WTC11 (cell line): Measurements from ENCODE around the gene LSP1. TPM values are rescaled to one million over a fixed set of nuclear protein-coding genes. Genes with fewer than 3 reads are reported as not detected.

Experiments used
- ATAC-seq: fragments of 200-7000 bp; cut with Tn5 transposase; 2 replicates; pipeline ENCODE4 v1.10.0; 2021; ENCODE audit warnings: mild to moderate bottlenecking, moderate library complexity
- CTCF ChIA-PET: fragments of 300-600 bp; sonication (Branson Sonifier 250); formaldehyde crosslinking; loops from one replicate; lab custom pipeline; 2021; ENCODE audit warnings: antibody characterized with exemption; lab: Charles Lee
- POLR2A ChIA-PET: fragments of 350-600 bp; sonication (Branson Sonifier 250); formaldehyde crosslinking; loops from one replicate; lab custom pipeline; 2021; ENCODE audit warnings: antibody characterized with exemption; lab: Charles Lee
- DNase-seq: peaks from one replicate; pipeline ENCODE4 v3.0.0; 2021; ENCODE audit warnings: low spot score
- H3K27ac Mint-ChIP-seq: 2 replicates; pipeline ENCODE4 v1.8.0; 2021; ENCODE audit warnings: mixed read lengths
- H3K27me3 Mint-ChIP-seq: 2 replicates; pipeline ENCODE4 v1.8.0; 2021; ENCODE audit warnings: low read depth, mild to moderate bottlenecking, moderate library complexity, mixed read lengths
- H3K36me3 Mint-ChIP-seq: 2 replicates; pipeline ENCODE4 v1.8.0; 2021; ENCODE audit warnings: mixed read lengths
- H3K4me1 Mint-ChIP-seq: 2 replicates; pipeline ENCODE4 v1.8.0; 2022; ENCODE audit warnings: mixed read lengths
- H3K4me3 Mint-ChIP-seq: 2 replicates; pipeline ENCODE4 v1.8.0; 2021; ENCODE audit warnings: mild to moderate bottlenecking, moderate library complexity, mixed read lengths
- H3K9me3 Mint-ChIP-seq: 2 replicates; pipeline ENCODE4 v1.8.0; 2021; ENCODE audit warnings: mixed read lengths
- ATF1 ChIP-seq: sonication (generic); formaldehyde crosslinking; IDR thresholded peaks from 2 replicates; pipeline ENCODE4 v1.8.1; 2023; ENCODE audit warnings: mild to moderate bottlenecking, moderate library complexity, missing genetic modification reagents
- ATF6 ChIP-seq: sonication (generic); formaldehyde crosslinking; IDR thresholded peaks from 2 replicates; pipeline ENCODE4 v1.8.1; 2023; ENCODE audit warnings: mild to moderate bottlenecking, missing genetic modification reagents
- ETV6 ChIP-seq: sonication (generic); formaldehyde crosslinking; IDR thresholded peaks from 2 replicates; pipeline ENCODE4 v1.8.1; 2022; ENCODE audit warnings: mild to moderate bottlenecking, missing genetic modification reagents
- FOXP1 ChIP-seq: sonication (generic); formaldehyde crosslinking; IDR thresholded peaks from 2 replicates; pipeline ENCODE4 v1.8.0; 2022; ENCODE audit warnings: missing genetic modification reagents, mild to moderate bottlenecking, moderate library complexity, borderline replicate concordance
- GABPB1 ChIP-seq: sonication (generic); formaldehyde crosslinking; IDR thresholded peaks from 2 replicates; pipeline ENCODE4 v1.8.1; 2023; ENCODE audit warnings: mild to moderate bottlenecking, missing genetic modification reagents
- NFATC4 ChIP-seq: fragments of 250-450 bp; sonication (Bioruptor Pico); IDR thresholded peaks from 2 replicates; pipeline ENCODE4 v1.9.0; 2021; ENCODE audit warnings: mild to moderate bottlenecking
- NFYB ChIP-seq: sonication (generic); formaldehyde crosslinking; conservative IDR thresholded peaks from 2 replicates; pipeline ENCODE4 v1.8.0; 2022; ENCODE audit warnings: low read depth, missing genetic modification reagents
- OVOL2 ChIP-seq: fragments of 250-450 bp; sonication (Bioruptor Pico); IDR thresholded peaks from 2 replicates; pipeline ENCODE4 v1.9.0; 2021; ENCODE audit warnings: mild to moderate bottlenecking, borderline replicate concordance
- PRRX2 ChIP-seq: fragments of 250-450 bp; sonication (Bioruptor Pico); IDR thresholded peaks from 2 replicates; pipeline ENCODE4 v1.8.0; 2021; ENCODE audit warnings: mild to moderate bottlenecking
- TEAD4 ChIP-seq: sonication (generic); formaldehyde crosslinking; IDR thresholded peaks from 2 replicates; pipeline ENCODE4 v1.8.0; 2022; ENCODE audit warnings: mild to moderate bottlenecking, missing genetic modification reagents
- ZNF396 ChIP-seq: fragments of 250-450 bp; sonication (Bioruptor Pico); IDR thresholded peaks from 2 replicates; pipeline ENCODE4 v1.8.0; 2021; ENCODE audit warnings: mild to moderate bottlenecking, moderate library complexity, borderline replicate concordance
- ZNF423 ChIP-seq: fragments of 250-450 bp; sonication (Bioruptor Pico); IDR thresholded peaks from 2 replicates; pipeline ENCODE4 v2.1.2; 2022; ENCODE audit warnings: mild to moderate bottlenecking, moderate library complexity
- ZNF671 ChIP-seq: fragments of 250-450 bp; sonication (Bioruptor Pico); IDR thresholded peaks from 2 replicates; pipeline ENCODE4 v1.8.0; 2021; ENCODE audit warnings: mild to moderate bottlenecking
- total RNA-seq: library from RNA; stranded (reverse); gene quantifications from 3 replicates; pipeline ENCODE4 v1.2.3, GENCODE V29; 2021
- TF ChIP-seq, protein P1 (sequence below): fragments of 200-600 bp; IDR thresholded peaks from 2 replicates; pipeline ENCODE4 v1.8.0; 2022; ENCODE audit warnings: antibody characterized with exemption
- TF ChIP-seq, protein P2 (sequence below): sonication (generic); formaldehyde crosslinking; IDR thresholded peaks from 2 replicates; pipeline ENCODE4 v1.8.1; 2022; ENCODE audit warnings: mild to moderate bottlenecking, moderate library complexity, missing genetic modification reagents
- TF ChIP-seq, protein P3 (sequence below): sonication (generic); formaldehyde crosslinking; IDR thresholded peaks from 2 replicates; pipeline ENCODE4 v1.8.1; 2023; ENCODE audit warnings: mild to moderate bottlenecking, missing genetic modification reagents

LSP1 gene
- total RNA-seq, 1 experiment from 2014 or later = 0.77 TPM

DNA sequence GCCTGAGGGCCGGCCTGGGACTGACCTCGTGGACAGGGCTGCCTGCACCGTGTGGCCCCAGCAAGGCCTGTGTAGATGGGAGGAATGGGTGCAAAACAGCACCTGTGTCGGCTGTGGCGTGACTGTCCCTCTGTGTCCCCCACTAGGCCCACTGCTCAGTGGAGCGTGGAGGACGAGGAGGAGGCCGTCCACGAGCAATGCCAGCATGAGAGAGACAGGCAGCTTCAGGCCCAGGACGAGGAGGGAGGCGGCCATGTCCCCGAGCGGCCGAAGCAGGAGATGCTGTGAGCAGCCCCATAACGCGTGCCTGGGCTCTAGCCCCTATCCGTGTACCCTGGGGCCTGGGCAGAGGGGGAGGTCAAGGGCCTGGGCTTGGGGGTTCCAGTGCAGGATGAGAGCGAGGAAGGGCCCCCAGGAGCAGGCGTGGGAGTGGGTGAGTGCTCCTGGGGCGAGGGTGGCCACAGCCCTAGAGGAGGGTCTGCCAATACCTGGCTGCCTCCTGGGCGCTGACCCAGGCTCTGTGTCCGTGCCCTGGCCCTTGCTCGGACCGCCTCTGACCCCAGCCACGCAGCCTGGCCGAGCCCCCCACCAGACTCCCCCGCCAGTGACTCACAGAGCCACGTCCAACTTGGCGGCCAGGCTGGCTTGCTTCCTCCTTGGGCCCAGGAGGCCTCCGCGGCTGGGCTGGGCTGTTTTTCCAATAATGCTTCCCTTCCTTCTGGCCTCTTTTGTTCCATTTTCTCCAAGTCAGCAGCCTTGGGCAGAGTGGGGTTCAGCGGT is 27.2 kb downstream of the LSP1 start:
- POLR2A ChIA-PET = no interaction called here
- no peak for ATAC-seq
- no peaks in the 10 kb centered on the region for H3K9me3 Mint-ChIP-seq
- H3K36me3 Mint-ChIP-seq = no peaks in the 10 kb centered on the region
- H3K4me1 Mint-ChIP-seq = 0 out of 2 replicates have a peak, but pooled peaks cover 3% of the 10 kb centered on the region
- CTCF ChIA-PET = interaction anchor here (1.1 to 6.0 kb wide), 3 partner anchors 119 to 277 kb away, joined by 3 to 69 read pairs (median 3); no protein-coding TSS in a partner anchor
- H3K4me3 Mint-ChIP-seq = no peak overlapping the region
- H3K27ac Mint-ChIP-seq = no peak overlapping the region
- no peaks in the 10 kb centered on the region; the same call in 1 of the 2 replicates for H3K27me3 Mint-ChIP-seq
- no peak for TF ChIP-seq FOXP1 (CRISPR knock-in tag)
- DNase-seq = no peak

GRCh38 chr11:1880746-1881441 is 28.0 kb downstream of the LSP1 start:
- Mint-ChIP-seq H3K4me3 (no peak overlapping the region), H3K36me3 (no peaks in the 10 kb centered on the region), H3K4me1 (0 out of 2 replicates have a peak, but pooled peaks cover 3% of the 10 kb centered on the region), H3K27me3 (no peaks in the 10 kb centered on the region; the same call in 1 of the 2 replicates), H3K9me3 (no peaks in the 10 kb centered on the region)
- POLR2A ChIA-PET = no interaction called here
- DNase-seq (no peak), ATAC-seq (no peak)
- CTCF ChIA-PET = interaction anchor here (0.5 to 6.0 kb wide), 9 partner anchors 34 to 412 kb away, joined by 3 to 159 read pairs (median 19); partner anchors contain the start of gene MRPL23
- TF ChIP-seq OVOL2 (no peak), ZNF423 (CRISPR knock-in tag) (no peak), FOXP1 (CRISPR knock-in tag) (no peak), ZNF396 (CRISPR knock-in tag) (no peak), PRRX2 (CRISPR knock-in tag) (no peak), ZNF671 (no peak), GABPB1 (no peak), ATF1 (CRISPR knock-in tag) (no peak), TEAD4 (no peak), NFYB (CRISPR knock-in tag) (no peak), ATF6 (no peak), NFATC4 (CRISPR knock-in tag) (no peak), ETV6 (CRISPR knock-in tag) (no peak)
- TF ChIP-seq, protein P1, sequence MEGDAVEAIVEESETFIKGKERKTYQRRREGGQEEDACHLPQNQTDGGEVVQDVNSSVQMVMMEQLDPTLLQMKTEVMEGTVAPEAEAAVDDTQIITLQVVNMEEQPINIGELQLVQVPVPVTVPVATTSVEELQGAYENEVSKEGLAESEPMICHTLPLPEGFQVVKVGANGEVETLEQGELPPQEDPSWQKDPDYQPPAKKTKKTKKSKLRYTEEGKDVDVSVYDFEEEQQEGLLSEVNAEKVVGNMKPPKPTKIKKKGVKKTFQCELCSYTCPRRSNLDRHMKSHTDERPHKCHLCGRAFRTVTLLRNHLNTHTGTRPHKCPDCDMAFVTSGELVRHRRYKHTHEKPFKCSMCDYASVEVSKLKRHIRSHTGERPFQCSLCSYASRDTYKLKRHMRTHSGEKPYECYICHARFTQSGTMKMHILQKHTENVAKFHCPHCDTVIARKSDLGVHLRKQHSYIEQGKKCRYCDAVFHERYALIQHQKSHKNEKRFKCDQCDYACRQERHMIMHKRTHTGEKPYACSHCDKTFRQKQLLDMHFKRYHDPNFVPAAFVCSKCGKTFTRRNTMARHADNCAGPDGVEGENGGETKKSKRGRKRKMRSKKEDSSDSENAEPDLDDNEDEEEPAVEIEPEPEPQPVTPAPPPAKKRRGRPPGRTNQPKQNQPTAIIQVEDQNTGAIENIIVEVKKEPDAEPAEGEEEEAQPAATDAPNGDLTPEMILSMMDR = no peak
- TF ChIP-seq, protein P2, sequence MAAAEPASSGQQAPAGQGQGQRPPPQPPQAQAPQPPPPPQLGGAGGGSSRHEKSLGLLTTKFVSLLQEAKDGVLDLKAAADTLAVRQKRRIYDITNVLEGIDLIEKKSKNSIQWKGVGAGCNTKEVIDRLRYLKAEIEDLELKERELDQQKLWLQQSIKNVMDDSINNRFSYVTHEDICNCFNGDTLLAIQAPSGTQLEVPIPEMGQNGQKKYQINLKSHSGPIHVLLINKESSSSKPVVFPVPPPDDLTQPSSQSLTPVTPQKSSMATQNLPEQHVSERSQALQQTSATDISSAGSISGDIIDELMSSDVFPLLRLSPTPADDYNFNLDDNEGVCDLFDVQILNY = no peak
- TF ChIP-seq, protein P3, sequence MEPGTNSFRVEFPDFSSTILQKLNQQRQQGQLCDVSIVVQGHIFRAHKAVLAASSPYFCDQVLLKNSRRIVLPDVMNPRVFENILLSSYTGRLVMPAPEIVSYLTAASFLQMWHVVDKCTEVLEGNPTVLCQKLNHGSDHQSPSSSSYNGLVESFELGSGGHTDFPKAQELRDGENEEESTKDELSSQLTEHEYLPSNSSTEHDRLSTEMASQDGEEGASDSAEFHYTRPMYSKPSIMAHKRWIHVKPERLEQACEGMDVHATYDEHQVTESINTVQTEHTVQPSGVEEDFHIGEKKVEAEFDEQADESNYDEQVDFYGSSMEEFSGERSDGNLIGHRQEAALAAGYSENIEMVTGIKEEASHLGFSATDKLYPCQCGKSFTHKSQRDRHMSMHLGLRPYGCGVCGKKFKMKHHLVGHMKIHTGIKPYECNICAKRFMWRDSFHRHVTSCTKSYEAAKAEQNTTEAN = no peak
- TF ChIP-seq, all 79 proteins: peak for 0
- no peak overlapping the region for H3K27ac Mint-ChIP-seq
